ENCODE measurements around the gene FILIP1L. TPM values are rescaled to one million over a fixed set of nuclear protein-coding genes. Genes with fewer than 3 reads are reported as not detected.

FILIP1L gene
- total and polyA plus RNA-seq, 2 of the 4 experiments (the other 2 are of a cell fraction) = 11.5 to 19.9 TPM

GRCh38 chr3:99895131-99895696, 219.1 kb downstream of the FILIP1L start:
- WGBS, 2 experiments (ENCODE audit: extremely low coverage in 2 of 2, insufficient read length in 1 of 2) = 100% methylated on average over 1 of the region's 3 CpGs; no CpG with 5 or more reads in 1 of the 2 experiments

More at GRCh38 chr3:99895131-99895696, 219.1 kb downstream of the FILIP1L start:
- in situ Hi-C loops (cut with MboI; ENCODE audit: low sequenced_read_pairs) = no loop called here
- ATAC-seq (ENCODE audit: low read depth) (no peak), DNase-seq (peak; percentile 41)
- peak overlapping the region; percentile 95 for H2BK15ac ChIP-seq (ENCODE audit: low read depth, low read length)
- H3K4ac ChIP-seq (ENCODE audit: low read depth, low read length) = peak overlapping the region; percentile 85
- peaks cover 17 to 20% of the 10 kb centered on the region in 2 experiments for H3K79me1 ChIP-seq (ENCODE audit: low read depth in 1 of 2, low read length in 2 of 2)
- H3K4me2 ChIP-seq (ENCODE audit: low read depth, low read length) = no peak overlapping the region
- no peak overlapping the region for H2AK9ac ChIP-seq (replicated peaks; ENCODE audit: low read depth, low read length, poor library complexity)
- intact Hi-C loops (cut with micrococcal nuclease) = no loop called here
- H3K23ac ChIP-seq (ENCODE audit: low read depth, low read length) = peak overlapping the region; percentile 91; the same call in 1 of the 2 replicates
- no peaks in the 10 kb centered on the region for H3K27me3 ChIP-seq (ENCODE audit: control insufficient read depth, insufficient read depth, low read length)
- TF ChIP-seq CEBPB (IDR thresholded peaks at IDR 0.05; ENCODE audit: low read depth, low read length) (no peak), ELK1 (IDR thresholded peaks at IDR 0.05; ENCODE audit: borderline replicate concordance, low read depth, low read length) (no peak), MXI1 (IDR thresholded peaks at IDR 0.05; ENCODE audit: borderline replicate concordance, low read depth, low read length) (no peak), CHD1 (IDR thresholded peaks at IDR 0.05; ENCODE audit: low read depth, low read length) (no peak), MAFK (IDR thresholded peaks at IDR 0.05; ENCODE audit: low read depth, low read length) (no peak), RAD21 (IDR thresholded peaks at IDR 0.05; ENCODE audit: low read length) (no peak)
- CTCF ChIA-PET = interaction anchor here (0.6 to 0.9 kb wide), 3 partner anchors 148 to 361 kb away, joined by 3 to 6 read pairs (median 3); no protein-coding TSS in a partner anchor
- H4K5ac ChIP-seq (ENCODE audit: low read depth, low read length) = peak overlapping the region; percentile 96; the same call in 1 of the 2 replicates
- H2AK5ac ChIP-seq (ENCODE audit: low read depth, low read length) = peak overlapping the region; percentile 88
- peaks cover 4% of the 10 kb centered on the region; the same call in 1 of the 2 replicates for H3K9me1 ChIP-seq (ENCODE audit: insufficient read depth, low read length)
- peak overlapping the region; percentile 89 for H3K56ac ChIP-seq (ENCODE audit: extremely low read depth, insufficient read depth, low read length)
- H4K8ac ChIP-seq (ENCODE audit: low read depth in 2 of 2, low read length in 2 of 2) = peak overlapping the region; percentile 66 to 98
- H3K36me3 ChIP-seq (ENCODE audit: control insufficient read depth, insufficient read depth, low read length) = no peaks in the 10 kb centered on the region
- H2BK120ac ChIP-seq (ENCODE audit: low read depth, low read length) = peak overlapping the region; percentile 98
- H3K14ac ChIP-seq (replicated peaks; ENCODE audit: low read depth, low read length) = peak overlapping the region; percentile 90
- peak overlapping the region; percentile 94 for H4K91ac ChIP-seq (ENCODE audit: insufficient read depth, low read depth, low read length)
- H4K20me1 ChIP-seq (ENCODE audit: insufficient read depth, low read length) = no peaks in the 10 kb centered on the region
- peaks cover 14% of the 10 kb centered on the region for H3K4me1 ChIP-seq (ENCODE audit: control insufficient read depth, insufficient read depth, low read length)
- no peak overlapping the region for H3K9ac ChIP-seq (ENCODE audit: low read depth, low read length)
- H2BK20ac ChIP-seq (ENCODE audit: low read depth, low read length) = peak overlapping the region; percentile 97
- POLR2A ChIA-PET (ENCODE audit: unreplicated experiment) = interaction anchor here (0.6 to 1.0 kb wide), 3 partner anchors 22 to 597 kb away, joined by 3 to 4 read pairs (median 4); partner anchors contain the start of gene TMEM45A
- dilution Hi-C loops (cut with HindIII; ENCODE audit: low sequenced_read_pairs, unreplicated experiment) = no loop called here
- H3K27ac ChIP-seq (ENCODE audit: insufficient read depth, low read length) = peak overlapping the region; percentile 30; the same call in 1 of the 2 replicates
- BruUV-seq (replicated peaks) = no TSS peak
- no peak overlapping the region for H2AFZ ChIP-seq (replicated peaks; ENCODE audit: low read length, poor library complexity)
- no peak overlapping the region for H3K4me3 ChIP-seq (ENCODE audit: insufficient read depth, low read depth, low read length)
- peak overlapping the region; percentile 99 for H2BK5ac ChIP-seq (ENCODE audit: low read depth, low read length, poor library complexity, severe bottlenecking)
- H3K9me3 ChIP-seq (ENCODE audit: control insufficient read depth, insufficient read depth, low read length) = no peaks in the 10 kb centered on the region
- H3K18ac ChIP-seq (ENCODE audit: low read depth, low read length) = peak overlapping the region; percentile 98

All from IMR-90 (cell line).